ENCODE measurements around the gene TPSD1.
"Not testable (repeated sequence)": the region's sequence is repeated elsewhere in the genome, so short reads cannot be mapped to it uniquely, and the experiment has no call there.

TPSD1 gene

DNA sequence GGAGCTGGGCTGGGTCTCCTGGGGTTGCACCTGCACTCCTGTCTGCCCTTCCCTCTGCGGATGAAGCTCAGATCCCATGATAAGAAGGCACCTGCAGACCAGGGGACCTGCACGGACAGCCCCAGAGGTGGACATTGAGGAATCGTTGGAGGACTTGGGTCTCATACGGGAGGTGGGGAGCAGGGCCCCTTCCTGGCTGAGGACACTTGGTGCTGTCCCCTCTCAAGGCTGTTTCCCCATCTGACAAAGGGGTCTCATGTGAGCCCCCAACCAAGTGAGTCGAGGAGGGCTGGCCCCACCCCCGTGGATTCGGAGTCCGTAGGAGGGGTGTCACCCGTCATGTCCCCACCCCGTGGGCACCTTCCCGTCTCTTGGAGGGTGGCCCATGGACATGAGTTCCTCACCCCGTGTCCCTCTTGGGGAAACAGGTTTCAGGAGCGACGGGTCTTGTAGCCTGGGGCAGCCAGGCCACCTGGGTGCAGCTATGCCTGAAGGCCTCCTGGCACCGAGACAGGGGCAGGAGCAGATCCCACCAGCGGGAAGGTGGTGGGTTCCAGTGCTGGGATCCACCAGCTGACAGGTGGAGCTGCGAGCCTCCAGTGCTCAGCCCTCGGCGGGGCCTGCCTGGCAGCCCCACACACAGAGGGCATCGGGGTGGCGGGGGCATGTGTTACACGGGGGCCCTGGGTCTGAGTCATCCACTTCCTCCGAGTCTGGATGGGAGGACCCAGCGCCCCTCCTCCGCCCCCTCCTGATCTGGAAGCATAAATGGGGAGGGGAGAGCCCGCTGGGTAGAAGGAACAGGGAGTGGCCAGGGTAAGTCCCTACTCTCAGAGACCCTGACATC is at the start of gene TPSD1:
Gene TPSD1 (plus strand): TSS at position 794 of the 847 bp plus-strand sequence. CDS start 212 bp downstream, outside the sequence.
- not testable (repeated sequence) for DNase-seq

DNA sequence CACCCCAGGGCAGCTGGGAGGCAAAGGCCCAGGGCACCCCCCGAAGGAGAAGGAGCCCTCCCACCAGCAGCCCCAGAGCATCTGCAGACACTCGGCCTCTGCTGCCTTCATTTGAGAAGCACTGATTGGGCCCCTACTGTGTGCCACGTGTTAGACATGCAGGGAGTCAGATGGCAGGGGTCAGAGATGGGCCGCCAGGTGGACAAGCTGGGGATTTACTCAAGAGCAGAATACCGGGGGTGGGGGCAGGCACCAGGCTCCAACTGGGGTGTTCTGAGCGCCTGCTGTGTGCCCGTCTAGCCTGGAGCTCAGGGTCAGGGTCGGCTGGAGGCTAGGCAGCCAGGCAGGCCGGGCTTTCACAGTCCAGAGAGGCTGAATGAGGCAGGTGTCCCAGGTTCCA is 49.5 kb upstream of the TPSD1 start:
- no peak for DNase-seq

DNA sequence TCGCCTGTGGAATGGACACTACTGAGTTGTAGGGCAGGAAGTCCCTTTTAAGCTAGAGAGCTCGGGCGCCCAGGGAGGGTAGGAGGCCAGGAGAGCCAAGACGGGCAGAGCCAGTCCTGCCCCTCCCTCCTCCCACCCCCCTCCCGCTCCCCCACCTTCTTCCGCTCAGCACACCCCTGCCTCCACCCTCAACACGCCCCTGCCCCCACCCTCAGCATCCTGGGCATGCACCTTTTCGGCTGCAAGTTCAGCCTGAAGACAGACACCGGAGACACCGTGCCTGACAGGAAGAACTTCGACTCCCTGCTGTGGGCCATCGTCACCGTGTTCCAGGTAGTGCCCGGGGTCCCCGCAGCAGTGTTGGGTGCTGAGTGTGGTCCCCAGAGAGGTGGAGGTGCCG is 49.1 kb upstream of the TPSD1 start:
- no peak for DNase-seq

DNA sequence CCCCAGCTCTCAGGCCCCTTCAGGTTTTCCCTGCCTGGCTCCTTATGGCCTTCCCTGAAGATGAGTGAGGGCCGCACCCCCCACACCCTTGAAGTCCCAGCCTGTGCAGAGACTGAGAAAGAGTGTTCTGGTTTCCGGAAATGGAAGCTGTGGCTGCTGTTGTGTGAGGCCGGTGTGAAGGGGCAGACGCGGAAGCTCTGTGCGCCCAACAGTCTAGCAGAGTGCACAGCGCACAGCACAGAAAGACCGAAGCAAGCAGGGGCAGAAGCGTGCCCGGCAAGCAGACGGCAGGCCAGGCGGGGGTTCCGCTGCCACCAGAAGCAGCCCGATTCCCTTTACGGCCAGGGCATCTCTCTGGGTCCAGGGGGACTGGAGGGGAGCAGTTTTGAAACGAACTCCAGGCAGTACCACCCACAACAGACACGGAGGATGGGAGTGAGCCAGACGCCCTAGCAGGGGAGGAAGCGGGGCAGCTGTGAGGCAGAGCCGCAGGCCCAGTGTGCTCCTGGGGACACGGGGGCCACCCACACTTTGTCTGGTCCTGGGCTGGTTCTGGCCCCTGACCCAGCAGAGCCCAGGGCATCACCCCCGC is 47.5 kb upstream of the TPSD1 start:
- DNase-seq, result no peak

DNA sequence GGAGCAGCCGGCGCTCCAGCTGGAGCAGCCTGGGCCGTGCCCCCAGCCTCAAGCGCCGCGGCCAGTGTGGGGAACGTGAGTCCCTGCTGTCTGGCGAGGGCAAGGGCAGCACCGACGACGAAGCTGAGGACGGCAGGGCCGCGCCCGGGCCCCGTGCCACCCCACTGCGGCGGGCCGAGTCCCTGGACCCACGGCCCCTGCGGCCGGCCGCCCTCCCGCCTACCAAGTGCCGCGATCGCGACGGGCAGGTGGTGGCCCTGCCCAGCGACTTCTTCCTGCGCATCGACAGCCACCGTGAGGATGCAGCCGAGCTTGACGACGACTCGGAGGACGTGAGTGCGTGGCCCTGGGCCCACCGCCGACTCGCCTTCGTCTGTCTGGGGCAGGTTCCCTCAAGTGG is 46.8 kb upstream of the TPSD1 start:
- DNase-seq, result no peak

DNA sequence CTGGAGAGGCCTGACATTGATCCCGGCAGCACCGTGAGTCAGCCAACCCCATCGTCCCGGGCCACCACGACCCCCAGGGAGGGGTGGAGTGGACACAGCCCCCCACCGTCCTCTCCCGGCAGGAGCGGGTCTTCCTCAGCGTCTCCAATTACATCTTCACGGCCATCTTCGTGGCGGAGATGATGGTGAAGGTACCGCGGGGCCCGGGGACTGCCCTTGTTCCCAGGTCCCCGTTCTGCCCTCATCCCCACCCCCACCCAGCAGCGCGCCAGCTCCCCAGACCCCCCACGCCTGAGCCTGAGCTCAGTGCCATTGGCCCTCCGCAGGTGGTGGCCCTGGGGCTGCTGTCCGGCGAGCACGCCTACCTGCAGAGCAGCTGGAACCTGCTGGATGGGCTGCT is 45.4 kb upstream of the TPSD1 start:
- DNase-seq, result no peak

DNA sequence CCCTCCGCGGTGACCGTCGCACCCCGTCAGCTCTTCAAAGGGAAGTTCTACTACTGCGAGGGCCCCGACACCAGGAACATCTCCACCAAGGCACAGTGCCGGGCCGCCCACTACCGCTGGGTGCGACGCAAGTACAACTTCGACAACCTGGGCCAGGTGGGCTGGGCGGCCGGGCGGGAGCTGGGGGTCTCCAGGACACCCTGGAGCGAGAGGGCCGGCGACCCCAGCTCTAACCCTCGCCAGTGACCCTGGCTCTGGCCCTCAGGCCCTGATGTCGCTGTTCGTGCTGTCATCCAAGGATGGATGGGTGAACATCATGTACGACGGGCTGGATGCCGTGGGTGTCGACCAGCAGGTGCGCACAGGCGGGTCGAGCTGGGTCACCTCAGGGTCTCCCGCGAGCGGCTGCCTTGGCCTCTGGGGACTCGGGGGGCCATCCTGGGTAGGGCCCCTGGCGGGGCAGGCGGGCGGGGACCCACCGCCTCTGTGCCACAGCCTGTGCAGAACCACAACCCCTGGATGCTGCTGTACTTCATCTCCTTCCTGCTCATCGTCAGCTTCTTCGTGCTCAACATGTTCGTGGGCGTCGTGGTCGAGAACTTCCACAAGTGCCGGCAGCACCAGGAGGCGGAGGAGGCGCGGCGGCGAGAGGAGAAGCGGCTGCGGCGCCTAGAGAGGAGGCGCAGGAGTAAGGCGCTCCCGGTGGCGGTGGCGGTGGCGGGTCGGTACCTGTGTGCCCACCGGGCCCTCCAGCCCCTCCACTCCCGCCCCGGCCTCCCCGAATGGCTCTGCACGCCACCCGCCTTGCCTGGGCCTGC is 44.2 kb upstream of the TPSD1 start:
- DNase-seq, result no peak

DNA sequence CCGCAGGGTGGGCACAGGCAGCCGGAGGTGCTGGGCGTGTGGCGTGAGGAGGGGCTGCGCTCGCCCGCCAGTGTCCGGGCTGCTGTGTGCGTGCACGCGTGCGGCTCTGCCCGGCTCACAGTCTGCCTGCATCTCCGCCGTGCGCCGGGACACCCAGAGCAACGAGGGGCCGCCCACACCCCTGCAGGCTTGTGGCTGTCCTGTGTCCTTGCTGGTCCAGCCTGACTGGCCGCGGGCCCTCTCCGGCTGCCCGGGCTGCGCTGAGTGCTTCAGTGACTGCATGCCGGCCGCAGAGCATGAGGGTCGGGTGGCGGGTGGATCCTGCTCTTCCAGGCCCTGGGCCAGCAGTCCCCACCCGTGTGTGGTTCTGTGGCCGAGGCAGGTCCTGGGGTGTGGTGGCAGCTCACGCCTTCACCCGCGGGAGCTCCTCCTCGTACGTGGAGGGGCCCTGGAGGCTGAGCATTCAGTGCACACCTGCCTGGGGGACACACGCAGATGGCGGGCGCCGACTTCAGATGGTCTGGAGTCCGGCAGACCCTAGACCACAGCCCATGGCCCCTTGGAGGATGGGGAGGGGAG is 43.2 kb upstream of the TPSD1 start:
- no peak for DNase-seq

DNA sequence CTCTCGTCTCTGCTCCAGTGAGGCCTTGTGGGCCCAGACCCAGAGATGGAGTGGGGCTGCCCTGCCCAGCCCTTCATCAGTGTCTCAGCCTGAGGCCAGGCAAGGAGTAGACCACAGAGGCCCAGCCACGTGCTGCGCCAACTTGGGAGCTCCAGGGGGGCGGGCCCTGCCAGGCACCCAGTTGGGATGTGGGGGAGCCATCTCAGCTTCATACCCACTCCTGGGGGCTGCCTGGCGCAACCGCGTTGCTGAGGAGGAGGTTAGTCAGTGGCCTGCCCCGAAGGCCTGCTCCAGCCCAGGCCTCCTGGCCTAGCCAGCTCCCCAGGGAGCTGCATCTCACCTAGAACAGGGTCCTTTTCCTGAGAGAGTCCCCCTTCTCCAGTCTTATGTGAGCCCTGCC is 42.6 kb upstream of the TPSD1 start:
- DNase-seq, result no peak

DNA sequence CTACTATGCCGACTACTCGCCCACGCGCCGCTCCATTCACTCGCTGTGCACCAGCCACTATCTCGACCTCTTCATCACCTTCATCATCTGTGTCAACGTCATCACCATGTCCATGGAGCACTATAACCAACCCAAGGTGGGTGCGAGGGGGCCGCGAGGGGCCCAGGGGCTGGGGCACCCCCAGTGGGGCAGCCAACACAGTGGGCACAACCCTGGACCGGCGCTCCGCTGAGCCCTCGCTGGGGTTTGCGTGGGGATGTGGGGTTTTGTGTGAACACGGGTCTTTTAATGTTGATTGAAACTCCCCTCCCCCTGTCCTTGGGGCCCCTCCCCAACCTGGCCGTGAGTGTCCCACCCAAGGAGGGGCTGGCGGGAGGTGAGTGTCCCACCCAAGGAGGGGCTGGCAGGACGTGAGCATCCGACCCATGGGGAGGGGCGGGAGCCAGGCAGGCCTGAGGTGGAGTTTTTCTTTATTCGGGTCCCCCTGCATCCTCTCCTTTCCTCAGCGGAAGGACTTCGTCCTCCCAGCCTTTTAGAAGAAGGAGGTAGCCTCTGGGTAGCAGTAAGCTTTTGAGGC is 42.0 kb upstream of the TPSD1 start:
- DNase-seq, result no peak

DNA sequence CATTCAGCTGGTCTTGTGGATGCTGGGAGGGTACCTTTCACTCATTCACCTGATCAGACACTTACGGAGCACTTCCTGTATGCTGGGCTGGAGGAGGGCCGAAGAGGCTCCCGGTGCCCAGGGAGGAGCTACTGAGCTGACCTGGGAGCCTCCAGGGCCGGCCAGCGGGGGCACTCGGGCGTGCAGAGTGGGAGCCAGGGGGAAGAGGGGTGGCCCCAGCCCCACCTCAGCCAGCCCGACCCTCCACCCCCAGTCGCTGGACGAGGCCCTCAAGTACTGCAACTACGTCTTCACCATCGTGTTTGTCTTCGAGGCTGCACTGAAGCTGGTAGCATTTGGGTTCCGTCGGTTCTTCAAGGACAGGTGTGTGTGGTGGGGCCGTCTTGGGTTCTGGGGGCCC is 41.1 kb upstream of the TPSD1 start:
- DNase-seq, result no peak

DNA sequence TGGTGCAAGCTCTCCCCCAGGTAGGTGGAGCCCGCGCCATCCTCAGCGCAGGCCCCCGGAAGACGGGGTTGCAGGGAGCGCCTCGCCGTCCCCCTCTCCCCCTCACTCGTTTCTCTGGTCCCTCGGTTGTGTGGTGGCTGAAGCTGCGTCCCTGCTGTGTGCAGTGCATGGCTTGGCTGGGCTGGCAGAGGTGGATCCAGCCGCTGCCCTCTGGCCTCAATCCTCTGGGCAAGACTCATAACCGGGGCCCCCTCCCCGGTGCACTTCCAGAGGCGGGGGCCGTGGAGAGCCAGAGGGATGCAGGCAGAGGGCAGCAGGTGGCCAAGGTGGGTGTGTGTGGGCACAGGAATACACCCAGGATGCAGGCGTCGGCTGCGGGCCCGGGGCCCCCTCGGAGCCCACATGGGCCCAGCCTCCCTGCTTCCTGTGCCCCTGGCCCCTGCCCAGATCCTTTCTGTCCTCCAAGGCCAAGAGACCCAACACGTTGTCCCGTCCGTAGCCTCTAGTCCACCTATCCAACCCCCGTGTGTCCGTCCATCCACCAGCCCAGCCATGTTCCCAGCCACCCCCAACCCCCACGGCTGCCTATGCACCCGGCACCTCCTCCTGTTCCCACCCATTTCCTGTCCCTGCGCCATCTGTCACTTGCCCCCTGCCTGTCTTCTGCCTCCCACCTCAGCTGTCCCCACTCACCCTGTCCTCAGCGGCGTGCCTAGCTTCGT is 40.1 kb upstream of the TPSD1 start:
- DNase-seq, result no peak

DNA sequence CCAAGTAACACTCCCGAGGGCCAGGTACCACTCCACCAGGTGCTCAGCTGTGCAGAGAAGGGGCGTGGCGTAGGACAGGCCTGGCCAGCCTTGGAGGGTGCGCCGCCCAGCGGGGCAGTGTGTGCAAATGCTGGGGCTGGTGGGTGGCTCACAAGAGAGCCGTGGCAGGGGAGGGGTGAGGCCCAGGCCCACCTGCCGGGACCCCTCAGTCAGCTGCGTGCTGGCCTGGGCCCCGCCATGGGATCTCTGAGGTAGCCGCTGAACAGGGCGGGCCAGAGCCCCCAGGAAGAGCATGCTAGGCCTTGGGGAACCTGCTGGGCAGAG is 39.6 kb upstream of the TPSD1 start:
- DNase-seq, result no peak

DNA sequence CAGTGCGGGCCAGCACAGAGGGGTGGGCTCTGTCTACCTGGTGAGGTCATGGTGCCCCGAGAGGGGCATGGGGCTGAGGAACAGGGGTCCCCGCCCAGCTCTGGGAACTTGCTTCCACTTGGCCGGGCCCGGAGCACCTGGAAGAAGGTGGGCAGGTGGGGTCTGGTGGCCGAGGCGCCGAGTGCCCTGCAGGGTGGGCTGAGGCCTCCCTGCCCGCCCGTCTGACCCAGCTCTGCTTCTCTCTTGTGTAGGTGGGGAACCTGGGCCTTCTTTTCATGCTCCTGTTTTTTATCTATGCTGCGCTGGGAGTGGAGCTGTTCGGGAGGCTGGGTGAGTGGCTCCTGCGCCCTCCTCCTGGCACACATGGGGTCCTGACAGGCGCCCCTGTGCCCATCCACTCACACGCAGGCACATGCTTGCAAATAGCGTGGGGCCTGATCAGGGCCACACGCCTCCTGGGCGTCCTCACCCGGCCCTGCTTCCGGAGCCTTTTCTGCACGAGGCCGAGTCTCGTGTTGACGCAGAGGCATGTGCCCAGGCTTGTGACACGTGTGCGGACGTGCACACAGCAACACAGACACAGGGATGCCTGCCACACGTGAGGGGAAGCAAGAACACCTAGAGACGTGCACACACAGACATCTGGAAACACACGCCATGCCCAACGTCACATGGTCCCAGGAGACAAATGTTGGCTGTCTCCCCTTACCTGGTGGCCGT is 39.0 kb upstream of the TPSD1 start:
- no peak for DNase-seq

DNA sequence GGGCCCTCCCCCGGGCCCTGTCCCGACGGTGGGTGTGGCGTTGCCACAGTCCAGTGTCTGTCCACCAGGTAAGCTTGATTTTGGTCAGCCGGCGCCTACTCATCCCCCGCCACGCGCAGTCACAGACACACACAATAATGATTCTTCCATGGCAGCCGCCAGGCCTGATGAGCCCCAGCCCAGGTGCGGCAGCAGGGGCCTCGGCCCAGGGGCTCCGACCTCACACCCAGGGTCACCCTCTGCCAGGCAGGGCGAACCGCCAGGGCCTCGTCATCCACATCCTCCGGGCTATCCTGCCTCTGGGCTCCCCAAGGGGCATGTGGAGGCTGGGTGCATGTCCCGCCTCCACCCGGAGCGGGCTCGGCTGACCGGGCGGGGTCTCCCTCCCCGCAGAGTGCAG is 38.3 kb upstream of the TPSD1 start:
- DNase-seq, result no peak

DNA sequence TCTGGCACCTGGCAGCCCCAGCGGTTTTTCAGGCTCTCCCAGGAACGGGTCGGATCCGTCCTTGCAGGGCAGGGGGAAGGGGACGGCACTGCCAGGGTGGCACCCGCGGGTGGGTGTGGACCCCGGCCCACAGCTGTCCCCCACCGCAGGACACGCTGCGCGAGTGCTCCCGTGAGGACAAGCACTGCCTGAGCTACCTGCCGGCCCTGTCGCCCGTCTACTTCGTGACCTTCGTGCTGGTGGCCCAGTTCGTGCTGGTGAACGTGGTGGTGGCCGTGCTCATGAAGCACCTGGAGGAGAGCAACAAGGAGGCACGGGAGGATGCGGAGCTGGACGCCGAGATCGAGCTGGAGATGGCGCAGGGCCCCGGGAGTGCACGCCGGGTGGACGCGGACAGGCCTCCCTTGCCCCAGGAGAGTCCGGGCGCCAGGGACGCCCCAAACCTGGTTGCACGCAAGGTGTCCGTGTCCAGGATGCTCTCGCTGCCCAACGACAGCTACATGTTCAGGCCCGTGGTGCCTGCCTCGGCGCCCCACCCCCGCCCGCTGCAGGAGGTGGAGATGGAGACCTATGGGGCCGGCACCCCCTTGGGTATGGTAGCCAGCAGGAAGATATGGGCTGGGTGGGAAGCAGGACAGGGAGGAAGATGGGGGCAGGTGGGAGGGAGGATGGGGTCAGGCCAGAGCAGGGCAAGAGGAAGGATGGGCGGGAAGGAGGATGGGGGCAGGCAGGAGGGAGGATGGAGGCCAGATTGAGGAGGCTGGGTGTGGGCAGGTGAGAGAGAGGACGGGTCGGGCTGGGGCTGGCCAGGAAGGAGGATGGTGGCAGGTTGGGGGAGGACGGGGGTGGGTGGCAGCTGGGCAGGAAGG is 37.6 kb upstream of the TPSD1 start:
- DNase-seq, result no peak

DNA sequence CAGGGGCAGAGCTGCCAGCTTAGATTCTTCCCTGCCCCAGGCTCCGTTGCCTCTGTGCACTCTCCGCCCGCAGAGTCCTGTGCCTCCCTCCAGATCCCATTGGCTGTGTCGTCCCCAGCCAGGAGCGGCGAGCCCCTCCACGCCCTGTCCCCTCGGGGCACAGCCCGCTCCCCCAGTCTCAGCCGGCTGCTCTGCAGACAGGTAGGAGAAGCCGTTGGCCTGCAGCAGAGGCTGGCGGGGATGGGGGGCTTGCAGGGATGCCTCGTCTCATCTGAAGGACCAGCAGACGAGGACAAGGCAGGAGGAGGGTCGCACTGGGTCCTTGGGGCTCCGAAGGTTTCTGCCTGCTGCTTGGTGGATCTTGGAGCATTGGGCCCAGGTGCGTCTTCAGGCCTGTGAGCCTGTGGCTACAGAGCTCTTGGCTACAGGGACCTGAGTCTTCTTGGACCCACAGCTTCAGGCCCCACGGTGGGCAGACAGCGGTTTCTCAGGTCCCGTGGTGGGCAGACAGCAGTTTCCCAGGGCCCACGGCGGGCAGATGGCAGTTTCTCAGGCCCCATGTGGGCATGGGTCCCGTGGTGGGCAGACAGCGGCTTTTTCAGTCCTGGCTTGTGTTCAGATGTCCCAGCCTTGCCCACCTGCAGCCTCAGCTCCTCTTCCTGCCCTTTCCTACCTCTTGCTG is 36.8 kb upstream of the TPSD1 start:
- DNase-seq, result no peak

DNA sequence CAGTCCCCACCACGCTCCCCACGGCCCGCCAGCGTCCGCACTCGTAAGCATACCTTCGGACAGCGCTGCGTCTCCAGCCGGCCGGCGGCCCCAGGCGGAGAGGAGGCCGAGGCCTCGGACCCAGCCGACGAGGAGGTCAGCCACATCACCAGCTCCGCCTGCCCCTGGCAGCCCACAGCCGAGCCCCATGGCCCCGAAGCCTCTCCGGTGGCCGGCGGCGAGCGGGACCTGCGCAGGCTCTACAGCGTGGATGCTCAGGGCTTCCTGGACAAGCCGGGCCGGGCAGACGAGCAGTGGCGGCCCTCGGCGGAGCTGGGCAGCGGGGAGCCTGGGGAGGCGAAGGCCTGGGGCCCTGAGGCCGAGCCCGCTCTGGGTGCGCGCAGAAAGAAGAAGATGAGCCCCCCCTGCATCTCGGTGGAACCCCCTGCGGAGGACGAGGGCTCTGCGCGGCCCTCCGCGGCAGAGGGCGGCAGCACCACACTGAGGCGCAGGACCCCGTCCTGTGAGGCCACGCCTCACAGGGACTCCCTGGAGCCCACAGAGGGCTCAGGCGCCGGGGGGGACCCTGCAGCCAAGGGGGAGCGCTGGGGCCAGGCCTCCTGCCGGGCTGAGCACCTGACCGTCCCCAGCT is 35.7 kb upstream of the TPSD1 start:
- DNase-seq, result no peak

DNA sequence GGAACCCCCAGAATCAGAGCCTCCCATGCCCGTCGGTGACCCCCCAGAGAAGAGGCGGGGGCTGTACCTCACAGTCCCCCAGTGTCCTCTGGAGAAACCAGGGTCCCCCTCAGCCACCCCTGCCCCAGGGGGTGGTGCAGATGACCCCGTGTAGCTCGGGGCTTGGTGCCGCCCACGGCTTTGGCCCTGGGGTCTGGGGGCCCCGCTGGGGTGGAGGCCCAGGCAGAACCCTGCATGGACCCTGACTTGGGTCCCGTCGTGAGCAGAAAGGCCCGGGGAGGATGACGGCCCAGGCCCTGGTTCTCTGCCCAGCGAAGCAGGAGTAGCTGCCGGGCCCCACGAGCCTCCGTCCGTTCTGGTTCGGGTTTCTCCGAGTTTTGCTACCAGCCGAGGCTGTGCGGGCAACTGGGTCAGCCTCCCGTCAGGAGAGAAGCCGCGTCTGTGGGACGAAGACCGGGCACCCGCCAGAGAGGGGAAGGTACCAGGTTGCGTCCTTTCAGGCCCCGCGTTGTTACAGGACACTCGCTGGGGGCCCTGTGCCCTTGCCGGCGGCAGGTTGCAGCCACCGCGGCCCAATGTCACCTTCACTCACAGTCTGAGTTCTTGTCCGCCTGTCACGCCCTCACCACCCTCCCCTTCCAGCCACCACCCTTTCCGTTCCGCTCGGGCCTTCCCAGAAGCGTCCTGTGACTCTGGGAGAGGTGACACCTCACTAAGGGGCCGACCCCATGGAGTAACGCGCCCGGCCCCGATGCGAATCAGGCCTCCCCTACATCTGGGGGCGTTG is 34.8 kb upstream of the TPSD1 start:
- no peak for DNase-seq
